AG04449 (cell line): ENCODE measurements around the gene SHISA4.
"Not testable (repeated sequence)": the region's sequence is repeated elsewhere in the genome, so short reads cannot be mapped to it uniquely, and the experiment has no call there.

Source experiments
- CTCF ChIA-PET: fragments of 350-600 bp; formaldehyde crosslinking; extraction: SDS; loops from one replicate; lab custom pipeline; 2021; ENCODE audit warnings: antibody characterized with exemption; lab: Yijun Ruan, JAX
- POLR2A ChIA-PET: fragments of 400-600, 350-600 bp; formaldehyde crosslinking; extraction: SDS; loops from one replicate; lab custom pipeline; 2020; ENCODE audit warnings: antibody characterized with exemption, inconsistent platforms; lab: Yijun Ruan, JAX
- DNase-seq: peaks from one replicate; pipeline ENCODE4 v3.0.0-alpha.2; 2010; ENCODE audit warnings: low read depth, low spot score
- H3K4me3 ChIP-seq: 2 replicates; pipeline ENCODE4 v1.5.1; 2011; ENCODE audit warnings: low read depth, mild to moderate bottlenecking, control low read depth, low read length
- CTCF ChIP-seq: IDR thresholded peaks from one replicate; pipeline ENCODE4 v1.5.1; 2011; ENCODE audit warnings: mild to moderate bottlenecking, moderate library complexity, low read length, control low read depth, inconsistent platforms; ENCODE audit not compliant: insufficient read depth; ENCODE audit errors: missing control alignments

SHISA4 gene

GRCh38 chr1:201851949-201852348, 36.7 kb upstream of the SHISA4 start:
- no peak for TF ChIP-seq CTCF
- CTCF ChIA-PET, result interaction anchor here (1.2 to 2.8 kb wide), 4 partner anchors 9 to 43 kb away, joined by 3 to 13 read pairs (median 7); no protein-coding TSS in a partner anchor

GRCh38 chr1:201856722-201857121, 32.0 kb upstream of the SHISA4 start:
- DNase-seq, POLR2A ChIA-PET, H3K4me3 ChIP-seq: not testable (repeated sequence)
- CTCF ChIA-PET, result interaction anchor here (1.2 kb wide), 1 partner anchor 17 kb away, joined by 5 read pairs; no protein-coding TSS in a partner anchor

More at GRCh38 chr1:201851949-201852348, 36.7 kb upstream of the SHISA4 start:
- DNase-seq, result no peak
- POLR2A ChIA-PET, result no interaction called here
- no peak overlapping the region for H3K4me3 ChIP-seq

GRCh38 chr1:201859424-201859823, 29.3 kb upstream of the SHISA4 start:
- DNase-seq, result no peak
- TF ChIP-seq CTCF, result no peak
- ChIA-PET CTCF (interaction anchor here (1.4 to 3.6 kb wide), 2 partner anchors 11 to 18 kb away, joined by 5 to 17 read pairs; no protein-coding TSS in a partner anchor), POLR2A (no interaction called here)
- no peak overlapping the region for H3K4me3 ChIP-seq

GRCh38 chr1:201861448-201861847, 27.2 kb upstream of the SHISA4 start:
- CTCF ChIA-PET, result interaction anchor here (1.4 to 3.6 kb wide), 2 partner anchors 11 to 16 kb away, joined by 6 to 17 read pairs; no protein-coding TSS in a partner anchor
- POLR2A ChIA-PET, result no interaction called here
- H3K4me3 ChIP-seq, result no peak overlapping the region
- no peak for TF ChIP-seq CTCF
- DNase-seq, result no peak

- no peak overlapping the region for H3K4me3 ChIP-seq
- no peak for TF ChIP-seq CTCF
- ChIA-PET CTCF (interaction anchor here (1.1 to 7.5 kb wide), 5 partner anchors 10 to 336 kb away, joined by 3 to 92 read pairs (median 4); no protein-coding TSS in a partner anchor), POLR2A (no interaction called here)
- DNase-seq, result no peak
Measured at GRCh38 chr1:201870397-201870796, 18.3 kb upstream of the SHISA4 start.

GRCh38 chr1:201874672-201875071, 14.0 kb upstream of the SHISA4 start:
- no peak for DNase-seq
- no peak overlapping the region for H3K4me3 ChIP-seq
- POLR2A ChIA-PET, result interaction anchor here (0.6 to 1.1 kb wide), 2 partner anchors 8 to 25 kb away, joined by 3 read pairs; no protein-coding TSS in a partner anchor
- TF ChIP-seq CTCF, result no peak
- CTCF ChIA-PET, result interaction anchor here (1.1 to 12.5 kb wide), 9 partner anchors 10 to 315 kb away, joined by 3 to 244 read pairs (median 3); no protein-coding TSS in a partner anchor
